Activated naive CD4-positive, alpha-beta T cell treated with anti-CD3 and anti-CD28 coated beads, Interleukin-2, amount 50 U/mL, for 24 hours (primary cell): ENCODE data around the gene DGAT2.

Experiments used
- H3K27ac Mint-ChIP-seq: one replicate; pipeline ENCODE4 v1.8.0; 2021; ENCODE audit warnings: mild to moderate bottlenecking, mixed read lengths
- H3K27me3 Mint-ChIP-seq: one replicate; pipeline ENCODE4 v1.8.0; 2021; ENCODE audit warnings: mixed read lengths
- H3K36me3 Mint-ChIP-seq: one replicate; pipeline ENCODE4 v1.8.0; 2021; ENCODE audit warnings: mixed read lengths
- H3K4me1 Mint-ChIP-seq: one replicate; pipeline ENCODE4 v1.8.0; 2021; ENCODE audit warnings: mixed read lengths
- H3K4me3 Mint-ChIP-seq: one replicate; pipeline ENCODE4 v1.8.0; 2021; ENCODE audit warnings: mild to moderate bottlenecking, mixed read lengths
- H3K9me3 Mint-ChIP-seq: one replicate; pipeline ENCODE4 v1.8.0; 2021; ENCODE audit warnings: mixed read lengths

Gene DGAT2

GRCh38 chr11:75816561-75817239 is 48.1 kb downstream of the DGAT2 start:
- Mint-ChIP-seq H3K36me3 (peaks cover 4% of the 10 kb centered on the region), H3K27me3 (no peaks in the 10 kb centered on the region), H3K27ac (no peak overlapping the region), H3K4me1 (peaks cover 27% of the 10 kb centered on the region), H3K4me3 (no peak overlapping the region), H3K9me3 (no peaks in the 10 kb centered on the region)

- H3K27ac Mint-ChIP-seq: no peak overlapping the region
Observed at GRCh38 chr11:75820645-75821044, 52.1 kb downstream of the DGAT2 start.

GRCh38 chr11:75821202-75821601 is 52.6 kb downstream of the DGAT2 start:
- Mint-ChIP-seq H3K4me1 (peaks cover 40% of the 10 kb centered on the region), H3K27me3 (no peaks in the 10 kb centered on the region), H3K27ac (peak overlapping the region; percentile 82), H3K36me3 (peaks cover 15% of the 10 kb centered on the region), H3K4me3 (no peak overlapping the region), H3K9me3 (no peaks in the 10 kb centered on the region)

More at GRCh38 chr11:75820645-75821044, 52.1 kb downstream of the DGAT2 start:
- Mint-ChIP-seq H3K36me3 (peaks cover 14% of the 10 kb centered on the region), H3K27me3 (no peaks in the 10 kb centered on the region), H3K9me3 (no peaks in the 10 kb centered on the region), H3K4me3 (no peak overlapping the region), H3K4me1 (peaks cover 40% of the 10 kb centered on the region)

- Mint-ChIP-seq H3K9me3 (no peaks in the 10 kb centered on the region), H3K4me1 (peaks cover 46% of the 10 kb centered on the region), H3K27me3 (no peaks in the 10 kb centered on the region), H3K4me3 (no peak overlapping the region), H3K27ac (no peak overlapping the region), H3K36me3 (peaks cover 19% of the 10 kb centered on the region)
Observed at GRCh38 chr11:75822541-75822940, 54.0 kb downstream of the DGAT2 start.

GRCh38 chr11:75823415-75823814 is 54.8 kb downstream of the DGAT2 start:
- no peaks in the 10 kb centered on the region for H3K27me3 Mint-ChIP-seq
- peaks cover 19% of the 10 kb centered on the region for H3K36me3 Mint-ChIP-seq
- H3K27ac Mint-ChIP-seq: no peak overlapping the region
- H3K9me3 Mint-ChIP-seq: no peaks in the 10 kb centered on the region
- no peak overlapping the region for H3K4me3 Mint-ChIP-seq
- H3K4me1 Mint-ChIP-seq: peaks cover 42% of the 10 kb centered on the region

GRCh38 chr11:75823946-75824345 is 55.4 kb downstream of the DGAT2 start:
- H3K36me3 Mint-ChIP-seq: peaks cover 19% of the 10 kb centered on the region
- no peaks in the 10 kb centered on the region for H3K9me3 Mint-ChIP-seq
- no peaks in the 10 kb centered on the region for H3K27me3 Mint-ChIP-seq
- peaks cover 38% of the 10 kb centered on the region for H3K4me1 Mint-ChIP-seq
- no peak overlapping the region for H3K4me3 Mint-ChIP-seq
- no peak overlapping the region for H3K27ac Mint-ChIP-seq

GRCh38 chr11:75826461-75827230 is 58.1 kb downstream of the DGAT2 start:
- Mint-ChIP-seq H3K4me3 (no peak overlapping the region), H3K4me1 (peaks cover 40% of the 10 kb centered on the region), H3K9me3 (no peaks in the 10 kb centered on the region), H3K36me3 (peaks cover 18% of the 10 kb centered on the region), H3K27me3 (no peaks in the 10 kb centered on the region), H3K27ac (no peak overlapping the region)

GRCh38 chr11:75827562-75827961 is 59.0 kb downstream of the DGAT2 start:
- Mint-ChIP-seq H3K36me3 (peaks cover 16% of the 10 kb centered on the region), H3K4me3 (no peak overlapping the region), H3K4me1 (peaks cover 33% of the 10 kb centered on the region), H3K9me3 (no peaks in the 10 kb centered on the region), H3K27me3 (no peaks in the 10 kb centered on the region), H3K27ac (no peak overlapping the region)

- Mint-ChIP-seq H3K36me3 (peaks cover 10% of the 10 kb centered on the region), H3K4me3 (no peak overlapping the region), H3K4me1 (peaks cover 46% of the 10 kb centered on the region), H3K27me3 (no peaks in the 10 kb centered on the region), H3K27ac (no peak overlapping the region), H3K9me3 (no peaks in the 10 kb centered on the region)
Observed at GRCh38 chr11:75831915-75832502, 63.4 kb downstream of the DGAT2 start.

GRCh38 chr11:75834728-75835127 is 66.2 kb downstream of the DGAT2 start:
- H3K27ac Mint-ChIP-seq: no peak overlapping the region
- no peaks in the 10 kb centered on the region for H3K27me3 Mint-ChIP-seq
- peaks cover 16% of the 10 kb centered on the region for H3K36me3 Mint-ChIP-seq
- H3K4me1 Mint-ChIP-seq: peaks cover 55% of the 10 kb centered on the region
- no peaks in the 10 kb centered on the region for H3K9me3 Mint-ChIP-seq
- no peak overlapping the region for H3K4me3 Mint-ChIP-seq

GRCh38 chr11:75836417-75836816 is 67.8 kb downstream of the DGAT2 start:
- Mint-ChIP-seq H3K36me3 (peaks cover 15% of the 10 kb centered on the region), H3K4me3 (no peak overlapping the region), H3K27ac (peak overlapping the region; percentile 21), H3K27me3 (no peaks in the 10 kb centered on the region), H3K4me1 (peaks cover 59% of the 10 kb centered on the region), H3K9me3 (no peaks in the 10 kb centered on the region)

GRCh38 chr11:75839851-75840250 is 71.3 kb downstream of the DGAT2 start:
- Mint-ChIP-seq H3K27me3 (no peaks in the 10 kb centered on the region), H3K9me3 (no peaks in the 10 kb centered on the region), H3K4me1 (peaks cover 50% of the 10 kb centered on the region), H3K4me3 (no peak overlapping the region), H3K27ac (no peak overlapping the region), H3K36me3 (peaks cover 10% of the 10 kb centered on the region)

GRCh38 chr11:75840522-75840921 is 71.9 kb downstream of the DGAT2 start:
- peaks cover 43% of the 10 kb centered on the region for H3K4me1 Mint-ChIP-seq
- H3K27me3 Mint-ChIP-seq: no peaks in the 10 kb centered on the region
- H3K9me3 Mint-ChIP-seq: no peaks in the 10 kb centered on the region
- H3K36me3 Mint-ChIP-seq: peaks cover 10% of the 10 kb centered on the region
- H3K4me3 Mint-ChIP-seq: no peak overlapping the region
- peak overlapping the region; percentile 60 for H3K27ac Mint-ChIP-seq

- H3K27ac Mint-ChIP-seq: no peak overlapping the region
- no peaks in the 10 kb centered on the region for H3K27me3 Mint-ChIP-seq
- peaks cover 10% of the 10 kb centered on the region for H3K36me3 Mint-ChIP-seq
- H3K4me1 Mint-ChIP-seq: peaks cover 43% of the 10 kb centered on the region
- no peak overlapping the region for H3K4me3 Mint-ChIP-seq
- H3K9me3 Mint-ChIP-seq: no peaks in the 10 kb centered on the region
Observed at GRCh38 chr11:75841739-75842138, 73.2 kb downstream of the DGAT2 start.

GRCh38 chr11:75845324-75845723 is 76.7 kb downstream of the DGAT2 start:
- H3K9me3 Mint-ChIP-seq: no peaks in the 10 kb centered on the region
- H3K36me3 Mint-ChIP-seq: peaks cover 6% of the 10 kb centered on the region
- no peak overlapping the region for H3K27ac Mint-ChIP-seq
- H3K4me3 Mint-ChIP-seq: no peak overlapping the region
- H3K27me3 Mint-ChIP-seq: no peaks in the 10 kb centered on the region
- H3K4me1 Mint-ChIP-seq: peaks cover 37% of the 10 kb centered on the region

- H3K27me3 Mint-ChIP-seq: no peaks in the 10 kb centered on the region
- peaks cover 37% of the 10 kb centered on the region for H3K4me1 Mint-ChIP-seq
- H3K4me3 Mint-ChIP-seq: no peak overlapping the region
- H3K27ac Mint-ChIP-seq: no peak overlapping the region
- peaks cover 6% of the 10 kb centered on the region for H3K36me3 Mint-ChIP-seq
- no peaks in the 10 kb centered on the region for H3K9me3 Mint-ChIP-seq
Observed at GRCh38 chr11:75849894-75850293, 81.3 kb downstream of the DGAT2 start.
